ENCODE results near the gene CPOX.

Gene CPOX

DNA sequence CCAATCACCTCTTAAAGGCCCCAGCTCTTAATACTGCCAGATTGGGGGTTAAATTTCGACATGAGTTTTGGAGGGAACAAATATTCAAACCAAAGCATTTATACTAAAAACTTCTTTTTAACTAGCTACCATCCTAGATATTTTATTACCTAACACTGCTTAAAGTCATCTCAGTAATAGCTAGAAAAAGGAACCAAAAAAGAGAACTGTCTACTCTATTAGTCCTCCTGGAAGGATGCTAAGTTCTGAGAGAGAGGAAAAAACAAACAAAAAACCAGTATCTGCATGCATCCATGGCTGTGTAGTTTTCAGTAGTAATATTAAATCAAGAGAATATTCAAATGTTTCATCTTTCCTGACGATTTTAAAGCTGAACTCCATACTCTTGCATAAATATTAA, 5.8 kb downstream of the CPOX start:
- no peaks in the 10 kb centered on the region for H3K9me2 ChIP-seq (replicated peaks; ENCODE audit: insufficient read depth, low read length)
- no peaks in the 10 kb centered on the region for H4K20me1 ChIP-seq (ENCODE audit: insufficient read depth, low read length)
- no peak overlapping the region for H3K9ac ChIP-seq (ENCODE audit: low read length)
- H3K4me3 ChIP-seq (ENCODE audit: low read length): no peak overlapping the region
- H3F3A ChIP-seq (ENCODE audit: insufficient read depth, low read length): no peaks in the 10 kb centered on the region
- H3K27ac ChIP-seq (ENCODE audit: low read length): no peak overlapping the region
- no peak overlapping the region for H3K4me2 ChIP-seq (ENCODE audit: low read depth, low read length)
- DNase-seq: no peak
- H2AFZ ChIP-seq (ENCODE audit: low read length): no peak overlapping the region
- peaks cover 7% of the 10 kb centered on the region for H3K79me2 ChIP-seq (ENCODE audit: low read length)
- H3K4me1 ChIP-seq (ENCODE audit: low read length): 0 out of 2 replicates have a peak, but pooled peaks cover 6% of the 10 kb centered on the region
- no peaks in the 10 kb centered on the region for H3K27me3 ChIP-seq (replicated peaks; ENCODE audit: insufficient read depth, low read length)
- H3K9me3 ChIP-seq (replicated peaks; ENCODE audit: insufficient read depth, low read length): no peaks in the 10 kb centered on the region
- TF ChIP-seq EZH2 (optimal IDR thresholded peaks at IDR 0.05; ENCODE audit: low read depth, low read length) (no peak), EZH2phosphoT487 (IDR thresholded peaks at IDR 0.05; ENCODE audit: low read length) (no peak)
- TF ChIP-seq, protein P1, sequence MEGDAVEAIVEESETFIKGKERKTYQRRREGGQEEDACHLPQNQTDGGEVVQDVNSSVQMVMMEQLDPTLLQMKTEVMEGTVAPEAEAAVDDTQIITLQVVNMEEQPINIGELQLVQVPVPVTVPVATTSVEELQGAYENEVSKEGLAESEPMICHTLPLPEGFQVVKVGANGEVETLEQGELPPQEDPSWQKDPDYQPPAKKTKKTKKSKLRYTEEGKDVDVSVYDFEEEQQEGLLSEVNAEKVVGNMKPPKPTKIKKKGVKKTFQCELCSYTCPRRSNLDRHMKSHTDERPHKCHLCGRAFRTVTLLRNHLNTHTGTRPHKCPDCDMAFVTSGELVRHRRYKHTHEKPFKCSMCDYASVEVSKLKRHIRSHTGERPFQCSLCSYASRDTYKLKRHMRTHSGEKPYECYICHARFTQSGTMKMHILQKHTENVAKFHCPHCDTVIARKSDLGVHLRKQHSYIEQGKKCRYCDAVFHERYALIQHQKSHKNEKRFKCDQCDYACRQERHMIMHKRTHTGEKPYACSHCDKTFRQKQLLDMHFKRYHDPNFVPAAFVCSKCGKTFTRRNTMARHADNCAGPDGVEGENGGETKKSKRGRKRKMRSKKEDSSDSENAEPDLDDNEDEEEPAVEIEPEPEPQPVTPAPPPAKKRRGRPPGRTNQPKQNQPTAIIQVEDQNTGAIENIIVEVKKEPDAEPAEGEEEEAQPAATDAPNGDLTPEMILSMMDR (IDR thresholded peaks at IDR 0.05; ENCODE audit: low read length): no peak
- no peaks in the 10 kb centered on the region; the same call in 1 of the 2 replicates for H3K36me3 ChIP-seq (replicated peaks; ENCODE audit: insufficient read depth, low read length)

DNA sequence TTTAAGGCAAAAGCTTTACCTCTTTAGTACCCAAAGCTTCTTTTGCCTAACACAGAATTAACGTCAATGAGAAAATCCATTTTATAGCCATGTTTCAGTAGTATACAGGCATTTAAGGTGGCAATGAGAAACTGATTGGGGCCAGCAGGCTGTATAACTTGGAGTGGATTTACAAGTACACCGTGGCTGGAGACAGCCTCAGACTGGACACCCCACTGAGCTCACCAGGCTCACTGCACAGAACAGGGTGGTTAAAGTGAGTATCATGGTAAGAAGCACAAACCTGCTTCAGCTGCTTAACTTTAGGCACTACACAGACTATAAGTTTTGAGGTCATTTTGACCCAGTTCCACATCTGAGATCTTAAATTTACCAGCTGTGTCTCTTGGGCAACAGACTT, 8.9 kb downstream of the CPOX start:
- Histone ChIP-seq H3K4me1 (ENCODE audit: low read length) (no peaks in the 10 kb centered on the region), H3K79me2 (ENCODE audit: low read length) (no peaks in the 10 kb centered on the region), H3K9me2 (replicated peaks; ENCODE audit: insufficient read depth, low read length) (no peaks in the 10 kb centered on the region), H3K9ac (ENCODE audit: low read length) (no peak overlapping the region), H3K27ac (ENCODE audit: low read length) (no peak overlapping the region), H3K27me3 (replicated peaks; ENCODE audit: insufficient read depth, low read length) (no peaks in the 10 kb centered on the region), H3K4me3 (ENCODE audit: low read length) (no peak overlapping the region), H3K36me3 (replicated peaks; ENCODE audit: insufficient read depth, low read length) (peaks cover 4% of the 10 kb centered on the region; the same call in 1 of the 2 replicates), H2AFZ (ENCODE audit: low read length) (no peak overlapping the region), H4K20me1 (ENCODE audit: insufficient read depth, low read length) (no peaks in the 10 kb centered on the region), H3F3A (ENCODE audit: insufficient read depth, low read length) (no peaks in the 10 kb centered on the region), H3K4me2 (ENCODE audit: low read depth, low read length) (no peak overlapping the region), H3K9me3 (replicated peaks; ENCODE audit: insufficient read depth, low read length) (no peaks in the 10 kb centered on the region)
- TF ChIP-seq, protein P1 (IDR thresholded peaks at IDR 0.05; ENCODE audit: low read length): no peak
- no peak for DNase-seq

DNA sequence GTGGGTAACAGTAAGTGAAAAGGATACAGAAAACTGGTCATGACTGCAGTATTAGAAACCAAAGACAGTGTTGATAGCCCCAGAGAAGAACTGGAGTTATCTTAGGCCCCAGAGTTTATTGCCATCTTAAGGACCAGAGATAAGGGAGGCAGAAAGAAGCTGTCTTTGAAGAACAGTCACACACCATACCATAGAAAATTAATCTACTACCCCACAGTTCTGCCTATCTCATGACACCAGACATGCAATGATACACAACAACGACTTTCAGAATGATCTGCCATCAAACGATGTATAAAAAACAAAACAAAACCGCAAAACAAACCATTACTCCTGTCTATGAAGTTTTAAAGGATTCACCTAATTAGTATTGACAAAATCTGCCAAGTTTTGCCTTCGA, 9.6 kb downstream of the CPOX start:
- H3K9me3 ChIP-seq (replicated peaks; ENCODE audit: insufficient read depth, low read length): no peaks in the 10 kb centered on the region
- no peaks in the 10 kb centered on the region for H3K4me1 ChIP-seq (ENCODE audit: low read length)
- H3K9ac ChIP-seq (ENCODE audit: low read length): no peak overlapping the region
- H3K4me2 ChIP-seq (ENCODE audit: low read depth, low read length): no peak overlapping the region
- H3K9me2 ChIP-seq (replicated peaks; ENCODE audit: insufficient read depth, low read length): no peaks in the 10 kb centered on the region
- TF ChIP-seq EZH2 (optimal IDR thresholded peaks at IDR 0.05; ENCODE audit: low read depth, low read length) (no peak), EZH2phosphoT487 (IDR thresholded peaks at IDR 0.05; ENCODE audit: low read length) (no peak)
- TF ChIP-seq, protein P1 (IDR thresholded peaks at IDR 0.05; ENCODE audit: low read length): no peak
- no peak overlapping the region for H3K4me3 ChIP-seq (ENCODE audit: low read length)
- H3K79me2 ChIP-seq (ENCODE audit: low read length): no peaks in the 10 kb centered on the region
- H3F3A ChIP-seq (ENCODE audit: insufficient read depth, low read length): no peaks in the 10 kb centered on the region
- DNase-seq: no peak
- H4K20me1 ChIP-seq (ENCODE audit: insufficient read depth, low read length): no peaks in the 10 kb centered on the region
- no peaks in the 10 kb centered on the region for H3K27me3 ChIP-seq (replicated peaks; ENCODE audit: insufficient read depth, low read length)
- H3K36me3 ChIP-seq (replicated peaks; ENCODE audit: insufficient read depth, low read length): peaks cover 10% of the 10 kb centered on the region; the same call in 1 of the 2 replicates
- no peak overlapping the region for H2AFZ ChIP-seq (ENCODE audit: low read length)
- H3K27ac ChIP-seq (ENCODE audit: low read length): no peak overlapping the region
